Osteoblast (primary cell): ENCODE results near the gene EXOC3L1. TPM values are rescaled to one million over a fixed set of nuclear protein-coding genes. Genes with fewer than 3 reads are reported as not detected.
A peak's percentile ranks its signal among the peaks of the same experiment; 100 is the strongest.

Experiments
- DNase-seq: peaks from one replicate; pipeline ENCODE4 v3.0.0; 2011; ENCODE audit warnings: low spot score, mixed read lengths; ENCODE audit not compliant: insufficient read length; ENCODE audit errors: missing footprints
- H2AFZ ChIP-seq: 2 replicates; pipeline ENCODE4 v1.6.0; 2011; ENCODE audit warnings: mild to moderate bottlenecking, low read length
- H3K27ac ChIP-seq: 2 replicates; pipeline ENCODE4 v1.5.1; 2011; ENCODE audit warnings: mild to moderate bottlenecking, low read depth, low read length, moderate library complexity
- H3K27me3 ChIP-seq: 2 replicates; pipeline ENCODE4 v1.6.0; 2012; ENCODE audit warnings: mild to moderate bottlenecking, control low read depth, inconsistent platforms, low read length, moderate library complexity; ENCODE audit not compliant: insufficient read depth
- H3K36me3 ChIP-seq: 2 replicates; pipeline ENCODE4 v1.5.1; 2011; ENCODE audit warnings: mild to moderate bottlenecking, low read length, control low read depth, moderate library complexity; ENCODE audit not compliant: insufficient read depth
- H3K4me1 ChIP-seq: 2 replicates; pipeline ENCODE4 v1.5.1; 2011; ENCODE audit warnings: mild to moderate bottlenecking, low read length, control low read depth, moderate library complexity; ENCODE audit not compliant: insufficient read depth
- H3K4me2 ChIP-seq: 2 replicates; pipeline ENCODE4 v1.6.0; 2011; ENCODE audit warnings: mild to moderate bottlenecking, low read length; ENCODE audit not compliant: insufficient read depth
- H3K4me3 ChIP-seq: fragments of 200-600 bp; sonication (generic); 3 replicates; pipeline ENCODE4 v1.5.1; 2012; ENCODE audit warnings: mild to moderate bottlenecking, low read length, inconsistent platforms; ENCODE audit not compliant: insufficient read depth
- H3K79me2 ChIP-seq: 2 replicates; pipeline ENCODE4 v1.6.0; 2012; ENCODE audit warnings: mild to moderate bottlenecking, low read length, control low read depth, inconsistent platforms; ENCODE audit not compliant: insufficient read depth
- H3K9me3 ChIP-seq: 2 replicates; pipeline ENCODE4 v1.5.1; 2011; ENCODE audit warnings: low read depth, low read length, control low read depth
- H4K20me1 ChIP-seq: 2 replicates; pipeline ENCODE4 v1.6.0; 2012; ENCODE audit warnings: mild to moderate bottlenecking, low read length, control low read depth; ENCODE audit not compliant: insufficient read depth
- CTCF ChIP-seq: IDR thresholded peaks from 2 replicates; pipeline ENCODE4 v1.5.1; 2011; ENCODE audit warnings: mild to moderate bottlenecking, low read depth, low read length, moderate library complexity; ENCODE audit errors: extremely low read depth
- total RNA-seq: library from RNA; depleted of rRNA; stranded (reverse); fragments of >200 nt; gene quantifications from 2 replicates; pipeline ENCODE4 v1.2.3, GENCODE V29; 2012

EXOC3L1 gene
- total RNA-seq, 1 donor: not detected

- Histone ChIP-seq H3K4me2 (no peak overlapping the region), H4K20me1 (peaks cover 40% of the 10 kb centered on the region), H3K4me3 (no peak overlapping the region), H3K27me3 (peaks cover under 1% of the 10 kb centered on the region), H3K36me3 (peaks cover 6% of the 10 kb centered on the region), H3K9me3 (no peaks in the 10 kb centered on the region), H3K27ac (no peak overlapping the region), H3K79me2 (peaks cover 4% of the 10 kb centered on the region), H3K4me1 (peaks cover 11% of the 10 kb centered on the region), H2AFZ (no peak overlapping the region)
- DNase-seq: peak; percentile 68
- no peak for TF ChIP-seq CTCF
These were observed 32.7 kb downstream of the EXOC3L1 start for GRCh38 chr16:67157106-67157748.

- H3K27me3 ChIP-seq: no peaks in the 10 kb centered on the region
- H3K79me2 ChIP-seq: peaks cover 4% of the 10 kb centered on the region
- H3K36me3 ChIP-seq: peaks cover 6% of the 10 kb centered on the region
- no peak overlapping the region for H2AFZ ChIP-seq
- no peak overlapping the region for H3K27ac ChIP-seq
- peaks cover 35% of the 10 kb centered on the region for H4K20me1 ChIP-seq
- peak; percentile 75 for DNase-seq
- TF ChIP-seq CTCF: no peak
- peaks cover 10% of the 10 kb centered on the region for H3K4me1 ChIP-seq
- no peak overlapping the region for H3K4me2 ChIP-seq
- no peaks in the 10 kb centered on the region for H3K9me3 ChIP-seq
- no peak overlapping the region for H3K4me3 ChIP-seq
These were observed 33.6 kb downstream of the EXOC3L1 start for GRCh38 chr16:67156143-67156844.

GRCh38 chr16:67155295-67156142 is 34.4 kb downstream of the EXOC3L1 start:
- DNase-seq: peak; percentile 100
- peak overlapping the region; percentile 47 for H3K4me3 ChIP-seq
- H3K4me2 ChIP-seq: peak overlapping the region; percentile 79
- H3K27me3 ChIP-seq: no peaks in the 10 kb centered on the region
- H3K9me3 ChIP-seq: no peaks in the 10 kb centered on the region
- H3K27ac ChIP-seq: no peak overlapping the region
- peaks cover 6% of the 10 kb centered on the region for H3K36me3 ChIP-seq
- peaks cover 4% of the 10 kb centered on the region for H3K79me2 ChIP-seq
- peak; percentile 74 for TF ChIP-seq CTCF
- no peak overlapping the region for H2AFZ ChIP-seq
- H4K20me1 ChIP-seq: peaks cover 35% of the 10 kb centered on the region
- peaks cover 6% of the 10 kb centered on the region for H3K4me1 ChIP-seq
